A549 (cell line): ENCODE data around the gene ADCY10. TPM values are rescaled to one million over a fixed set of nuclear protein-coding genes. Genes with fewer than 3 reads are reported as not detected.
"Not testable (repeated sequence)": the region's sequence is repeated elsewhere in the genome, so short reads cannot be mapped to it uniquely, and the experiment has no call there.

Source experiments
- ATAC-seq, 2 experiments: fragments of 200-7000 bp in 1 of 2; fragments of >200 bp in 1 of 2; cut with Nextera tagmentation in 1 of 2; cut with Tn5 transposase in 1 of 2; 3 replicates each; pipeline versions ENCODE4 v1.8.0 to v1.9.1; 2018 to 2020; ENCODE audit warnings: mild to moderate bottlenecking in 1 of 2, moderate library complexity in 1 of 2
- CTCF ChIA-PET: fragments of 300-600 bp; sonication (Branson Sonifier 250); formaldehyde crosslinking; extraction: SDS; loops from one replicate; lab custom pipeline; 2021; ENCODE audit warnings: antibody characterized with exemption, inconsistent platforms; lab: Yijun Ruan, JAX
- POLR2A ChIA-PET: fragments of 350-600 bp; formaldehyde crosslinking; extraction: SDS; loops from one replicate; lab custom pipeline; 2021; ENCODE audit warnings: antibody characterized with exemption, inconsistent platforms; lab: Yijun Ruan, JAX
- DNase-seq, 2 experiments: peaks; one replicate each; pipeline versions ENCODE4 v3.0.0 to v3.0.0-alpha.2; 2011 to 2016; ENCODE audit warnings: low read depth in 1 of 2, low spot score in 1 of 2
- FAIRE-seq: peaks from 2 replicates; lab custom pipeline; 2011; peaks lifted over from hg19 to GRCh38; lab: Jason Lieb, UNC
- H3K27ac ChIP-seq, 2 experiments: fragments of >200 bp; sonication (Bioruptor Twin); formaldehyde crosslinking; 3 replicates each; pipeline ENCODE4 v1.5.1; 2016 to 2017
- H3K4me1 ChIP-seq: fragments of >200 bp; sonication (Bioruptor Twin); formaldehyde crosslinking; 3 replicates; pipeline ENCODE4 v1.6.1; 2016
- H3K4me2 ChIP-seq: fragments of >200 bp; sonication (Bioruptor Twin); formaldehyde crosslinking; 3 replicates; pipeline ENCODE4 v1.6.1; 2016
- H3K4me3 ChIP-seq: fragments of >200 bp; sonication (Bioruptor Twin); formaldehyde crosslinking; 3 replicates; pipeline ENCODE4 v1.5.1; 2016
- H3K9me3 ChIP-seq: fragments of >200 bp; sonication (Bioruptor Twin); formaldehyde crosslinking; 3 replicates; pipeline ENCODE4 v1.6.1; 2016
- BCL3 ChIP-seq: fragments of >200 bp; sonication (Bioruptor Twin); formaldehyde crosslinking; IDR thresholded peaks from 3 replicates; pipeline ENCODE4 v1.6.1; 2016
- BHLHE40 ChIP-seq: IDR thresholded peaks from 2 replicates; pipeline ENCODE4 v1.6.1; 2012; ENCODE audit warnings: low read depth, low read length, inconsistent platforms
- CEBPB ChIP-seq, 2 experiments: fragments of >200 bp in 1 of 2; sonication (Bioruptor Twin) in 1 of 2; formaldehyde crosslinking in 1 of 2; IDR thresholded peaks; 2 replicates each; pipeline ENCODE4 v1.6.1; 2012 to 2016
- CHD2 ChIP-seq: fragments of 150-350 bp; IDR thresholded peaks from 2 replicates; pipeline ENCODE4 v1.6.1; 2014; ENCODE audit warnings: low read length; ENCODE audit not compliant: partially characterized antibody
- CHD4 ChIP-seq: fragments of 200-600 bp; sonication (generic); IDR thresholded peaks from 2 replicates; pipeline ENCODE4 v1.6.1; 2016; ENCODE audit warnings: antibody characterized with exemption, mild to moderate bottlenecking, borderline replicate concordance
- HMGXB4 ChIP-seq: fragments of 250-450 bp; sonication (Bioruptor Pico); IDR thresholded peaks from 2 replicates; pipeline ENCODE4 v1.5.0; 2021; ENCODE audit warnings: mild to moderate bottlenecking, moderate library complexity, borderline replicate concordance
- JUN ChIP-seq, 2 experiments: fragments of >200 bp; sonication (Bioruptor Twin); formaldehyde crosslinking; IDR thresholded peaks; 2 replicates in 1 of 2; 3 replicates in 1 of 2; pipeline ENCODE4 v1.6.1; 2016 to 2017
- JUNB ChIP-seq: fragments of >200 bp; sonication (Bioruptor Twin); formaldehyde crosslinking; IDR thresholded peaks from 2 replicates; pipeline ENCODE4 v1.6.1; 2016
- MAFK ChIP-seq: fragments of 450-650 bp; IDR thresholded peaks from 2 replicates; pipeline ENCODE4 v1.6.1; 2014; ENCODE audit not compliant: partially characterized antibody
- NFE2L2 ChIP-seq: fragments of 150-350 bp; conservative IDR thresholded peaks from 2 replicates; pipeline ENCODE4 v1.6.1; 2014; ENCODE audit warnings: low read length
- RARB ChIP-seq: fragments of 250-450 bp; sonication (Bioruptor Pico); IDR thresholded peaks from 2 replicates; pipeline ENCODE4 v1.8.0; 2021; ENCODE audit warnings: mild to moderate bottlenecking, moderate library complexity
- RCOR1 ChIP-seq: fragments of 150-350 bp; IDR thresholded peaks from 2 replicates; pipeline ENCODE4 v1.6.1; 2014; ENCODE audit warnings: antibody characterized with exemption, low read length, low read depth
- RFX5 ChIP-seq: fragments of 450-650 bp; IDR thresholded peaks from 2 replicates; pipeline ENCODE4 v1.7.1; 2014; ENCODE audit warnings: antibody characterized with exemption, mild to moderate bottlenecking, moderate library complexity
- WGBS: methylation state at CpG from one replicate; pipeline ENCODE4 v1.1.6; 2017; ENCODE audit errors: missing lambda C conversion rate; 5-methylcytosine and 5-hydroxymethylcytosine counted together
- polyA plus RNA-seq, 4 experiments: library from polyadenylated mRNA; depleted of rRNA in 3 of 4; stranded (reverse); fragments of >200 nt; fragmentation: RNase III in 1 of 4; extraction: RNeasy Plus Mini Kit Qiagen cat#74134 plus additional on column Dnase treatment in 1 of 4; gene quantifications; 2 replicates in 3 of 4; 3 replicates in 1 of 4; pipeline ENCODE4 v1.2.3, GENCODE V29; 2011 to 2017
- TF ChIP-seq, protein P1 (sequence below): fragments of 250-450 bp; sonication (Bioruptor Pico); IDR thresholded peaks from 2 replicates; pipeline ENCODE4 v1.5.0; 2020; ENCODE audit warnings: low read depth, mild to moderate bottlenecking, moderate library complexity
- TF ChIP-seq, protein P2 (sequence below): fragments of >200 bp; sonication (Bioruptor Twin); formaldehyde crosslinking; IDR thresholded peaks from 2 replicates; pipeline ENCODE4 v1.6.1; 2016
- TF ChIP-seq, protein P3 (sequence below): fragments of >200 bp; sonication (Bioruptor Twin); formaldehyde crosslinking; IDR thresholded peaks from 3 replicates; pipeline ENCODE4 v1.5.1; 2016

The ADCY10 gene
- polyA plus RNA-seq, 2 of the 4 experiments (the other 2 are of a cell fraction): 0.03 to 0.18 TPM

DNA sequence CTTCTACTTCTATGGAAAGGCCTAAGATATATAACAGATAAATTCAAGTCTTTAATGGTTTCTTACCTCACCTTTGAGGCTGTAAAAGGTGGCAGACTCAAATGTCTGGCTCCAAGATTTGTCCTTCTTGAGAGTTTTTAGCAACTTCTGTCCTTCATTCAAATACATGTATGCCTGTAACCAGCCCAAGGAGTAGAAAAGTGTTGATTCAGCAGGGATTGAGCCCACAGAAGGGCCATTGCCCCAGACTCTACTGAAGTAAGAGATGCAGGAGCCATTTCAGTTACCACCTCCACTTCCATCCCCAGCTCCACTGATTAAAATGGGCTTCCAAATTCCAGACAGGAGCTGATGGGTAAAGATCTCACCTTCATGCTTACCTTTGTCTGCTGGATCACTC, 80.0 kb downstream of the ADCY10 start (continued):
- TF ChIP-seq RARB (CRISPR knock-in tag) (no peak), JUN (IDR thresholded peaks at IDR 0.05) (no peak)
- TF ChIP-seq, all 56 proteins: peak for 0

DNA sequence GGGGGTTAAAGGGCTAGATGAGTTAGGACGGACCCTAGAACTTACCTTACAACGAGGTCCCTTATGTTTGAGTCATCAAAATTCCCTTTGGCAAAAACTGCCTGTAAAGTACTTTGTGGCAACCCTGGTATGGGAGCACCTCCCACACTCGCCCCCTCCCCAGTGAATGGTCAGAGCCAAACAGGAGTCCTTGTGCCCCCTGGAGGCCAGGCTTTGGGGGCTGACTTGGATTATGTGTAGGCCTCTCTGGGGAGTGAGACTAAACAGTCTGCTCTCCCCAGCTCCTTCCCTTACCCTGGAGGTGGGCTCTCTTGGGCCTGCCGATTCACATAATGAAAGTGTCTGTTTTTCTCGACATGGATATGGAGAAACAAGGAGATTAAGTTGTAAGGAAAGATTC, 81.2 kb downstream of the ADCY10 start:
- CTCF ChIA-PET: interaction anchor here (2.0 kb wide), 1 partner anchor 250 kb away, joined by 5 read pairs; no protein-coding TSS in a partner anchor
- FAIRE-seq: no peak
- Histone ChIP-seq H3K4me1 (peaks cover 5% of the 10 kb centered on the region; the same call in 2 of the 3 replicates), H3K27ac (no peak overlapping the region)
- TF ChIP-seq CEBPB (IDR thresholded peaks at IDR 0.05): no peak
- TF ChIP-seq, protein P1, sequence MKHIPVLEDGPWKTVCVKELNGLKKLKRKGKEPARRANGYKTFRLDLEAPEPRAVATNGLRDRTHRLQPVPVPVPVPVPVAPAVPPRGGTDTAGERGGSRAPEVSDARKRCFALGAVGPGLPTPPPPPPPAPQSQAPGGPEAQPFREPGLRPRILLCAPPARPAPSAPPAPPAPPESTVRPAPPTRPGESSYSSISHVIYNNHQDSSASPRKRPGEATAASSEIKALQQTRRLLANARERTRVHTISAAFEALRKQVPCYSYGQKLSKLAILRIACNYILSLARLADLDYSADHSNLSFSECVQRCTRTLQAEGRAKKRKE: no peak
- no peak for TF ChIP-seq CHD2
- no peak for TF ChIP-seq NFE2L2
- no peak for TF ChIP-seq JUNB
- no peak for TF ChIP-seq CHD4
- TF ChIP-seq BHLHE40: no peak
- no peak for TF ChIP-seq HMGXB4 (CRISPR knock-in tag)
- TF ChIP-seq, protein P2, sequence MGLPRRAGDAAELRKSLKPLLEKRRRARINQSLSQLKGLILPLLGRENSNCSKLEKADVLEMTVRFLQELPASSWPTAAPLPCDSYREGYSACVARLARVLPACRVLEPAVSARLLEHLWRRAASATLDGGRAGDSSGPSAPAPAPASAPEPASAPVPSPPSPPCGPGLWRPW: no peak
- TF ChIP-seq BCL3: no peak
- TF ChIP-seq, protein P3, sequence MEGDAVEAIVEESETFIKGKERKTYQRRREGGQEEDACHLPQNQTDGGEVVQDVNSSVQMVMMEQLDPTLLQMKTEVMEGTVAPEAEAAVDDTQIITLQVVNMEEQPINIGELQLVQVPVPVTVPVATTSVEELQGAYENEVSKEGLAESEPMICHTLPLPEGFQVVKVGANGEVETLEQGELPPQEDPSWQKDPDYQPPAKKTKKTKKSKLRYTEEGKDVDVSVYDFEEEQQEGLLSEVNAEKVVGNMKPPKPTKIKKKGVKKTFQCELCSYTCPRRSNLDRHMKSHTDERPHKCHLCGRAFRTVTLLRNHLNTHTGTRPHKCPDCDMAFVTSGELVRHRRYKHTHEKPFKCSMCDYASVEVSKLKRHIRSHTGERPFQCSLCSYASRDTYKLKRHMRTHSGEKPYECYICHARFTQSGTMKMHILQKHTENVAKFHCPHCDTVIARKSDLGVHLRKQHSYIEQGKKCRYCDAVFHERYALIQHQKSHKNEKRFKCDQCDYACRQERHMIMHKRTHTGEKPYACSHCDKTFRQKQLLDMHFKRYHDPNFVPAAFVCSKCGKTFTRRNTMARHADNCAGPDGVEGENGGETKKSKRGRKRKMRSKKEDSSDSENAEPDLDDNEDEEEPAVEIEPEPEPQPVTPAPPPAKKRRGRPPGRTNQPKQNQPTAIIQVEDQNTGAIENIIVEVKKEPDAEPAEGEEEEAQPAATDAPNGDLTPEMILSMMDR: no peak
- no peak for TF ChIP-seq RFX5
- TF ChIP-seq, all 56 proteins: peak for 0
- DNase-seq (no peak), ATAC-seq (no peak)
- POLR2A ChIA-PET: no interaction called here
- Histone ChIP-seq H3K4me2 (no peak overlapping the region), H3K4me3 (no peak overlapping the region), H3K9me3 (no peaks in the 10 kb centered on the region)
- WGBS: 71% methylated on average over 5 of the region's 5 CpGs

- FAIRE-seq, H3K4me3 ChIP-seq, H3K27ac ChIP-seq, H3K9me3 ChIP-seq, DNase-seq, H3K4me2 ChIP-seq, H3K4me1 ChIP-seq, ATAC-seq, POLR2A ChIA-PET: not testable (repeated sequence)
- CTCF ChIA-PET: interaction anchor here (1.0 to 1.4 kb wide), 2 partner anchors 22 to 28 kb away, joined by 3 read pairs; no protein-coding TSS in a partner anchor
- WGBS: 88% methylated on average over 5 of the region's 5 CpGs
Measured at GRCh38 chr1:167830668-167831067, 83.3 kb downstream of the ADCY10 start.

DNA sequence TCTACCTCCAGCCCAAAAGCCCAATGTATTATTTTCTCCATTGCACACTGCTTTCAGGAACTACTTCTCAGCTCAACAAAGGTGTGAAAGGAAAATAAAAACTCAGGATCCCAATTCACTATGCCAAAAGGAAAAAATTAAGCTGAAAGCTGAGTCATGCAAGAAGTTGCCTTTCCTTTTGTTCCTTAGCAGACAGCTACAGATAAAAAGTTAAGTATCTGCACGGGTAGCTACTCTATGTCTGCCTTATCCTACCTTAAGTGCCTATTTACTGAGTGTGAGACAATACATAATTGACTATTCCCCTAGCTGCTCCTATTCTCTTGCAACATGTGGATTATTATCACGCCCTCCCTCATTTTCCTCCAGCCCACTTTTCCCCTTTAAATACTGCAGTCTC, 84.1 kb downstream of the ADCY10 start:
- Histone ChIP-seq H3K4me3 (no peak overlapping the region), H3K4me2 (no peak overlapping the region), H3K27ac (no peak overlapping the region), H3K9me3 (no peaks in the 10 kb centered on the region), H3K4me1 (peaks cover 5% of the 10 kb centered on the region; the same call in 2 of the 3 replicates)
- no peak for FAIRE-seq
- ChIA-PET CTCF (interaction anchor here (1.4 kb wide), 1 partner anchor 23 kb away, joined by 3 read pairs; no protein-coding TSS in a partner anchor), POLR2A (interaction anchor here (1.0 to 1.3 kb wide), 2 partner anchors 10 to 106 kb away, joined by 5 read pairs; no protein-coding TSS in a partner anchor)
- TF ChIP-seq RCOR1: no peak
- TF ChIP-seq MAFK: peak; percentile 26
- no peak for DNase-seq
- 63% methylated on average over 2 of the region's 2 CpGs for WGBS
- ATAC-seq: no peak
